Neural cell (in vitro differentiated cells): ENCODE results near the gene TMEM121. TPM values are rescaled to one million over a fixed set of nuclear protein-coding genes. Genes with fewer than 3 reads are reported as not detected.
"Not testable (repeated sequence)": the region's sequence is repeated elsewhere in the genome, so short reads cannot be mapped to it uniquely, and the experiment has no call there.

ENCODE experiments used
- H2AFZ ChIP-seq: fragments of 200-600, 300-800 bp; sonication (generic), shearing (Covaris generic); 2 replicates; pipeline ENCODE4 v1.6.0; 2014; ENCODE audit warnings: low read depth, mild to moderate bottlenecking, antibody characterized with exemption, low read length, moderate library complexity
- H3F3A ChIP-seq: fragments of 200-600 bp; shearing (Covaris generic); 2 replicates; pipeline ENCODE4 v1.6.1; 2016; ENCODE audit warnings: mild to moderate bottlenecking, moderate library complexity, mixed read lengths, antibody characterized with exemption, low read length; ENCODE audit not compliant: insufficient read depth, poor library complexity, severe bottlenecking
- H3K27ac ChIP-seq: fragments of 200-600, 300-800 bp; sonication (generic), shearing (Covaris generic); 2 replicates; pipeline ENCODE4 v1.5.1; 2014; ENCODE audit warnings: mild to moderate bottlenecking, low read length, moderate library complexity
- H3K27me3 ChIP-seq: fragments of 300-800, 200-600 bp; sonication (generic), shearing (Covaris generic); 2 replicates; pipeline ENCODE4 v1.6.0; 2014; ENCODE audit warnings: mild to moderate bottlenecking, low read depth, low read length, moderate library complexity; ENCODE audit not compliant: insufficient read depth
- H3K36me3 ChIP-seq: fragments of 300-800, 200-600 bp; sonication (generic), shearing (Covaris generic); 2 replicates; pipeline ENCODE4 v1.5.1; 2014; ENCODE audit warnings: mild to moderate bottlenecking, antibody characterized with exemption, low read length, moderate library complexity; ENCODE audit not compliant: insufficient read depth
- H3K4me2 ChIP-seq: fragments of 300-800, 200-600 bp; sonication (generic), shearing (Covaris generic); 2 replicates; pipeline ENCODE4 v1.6.0; 2014; ENCODE audit warnings: mild to moderate bottlenecking, low read length
- H3K4me3 ChIP-seq: fragments of 300-800, 200-600 bp; sonication (generic), shearing (Covaris generic); 2 replicates; pipeline ENCODE4 v1.5.1; 2014; ENCODE audit warnings: mild to moderate bottlenecking, low read length, moderate library complexity
- H3K79me2 ChIP-seq: fragments of 200-600 bp; shearing (Covaris generic); replicated peaks from 2 replicates; pipeline ENCODE4 v1.6.0; 2014; ENCODE audit warnings: mild to moderate bottlenecking, low read length, moderate library complexity; ENCODE audit not compliant: insufficient read depth
- H3K9ac ChIP-seq: fragments of 300-800, 200-600 bp; sonication (generic), shearing (Covaris generic); 2 replicates; pipeline ENCODE4 v1.6.1; 2016; ENCODE audit warnings: mild to moderate bottlenecking, low read length, mixed read lengths
- H3K9me2 ChIP-seq: fragments of 200-600 bp; shearing (Covaris generic); 2 replicates; pipeline ENCODE4 v1.6.1; 2016; ENCODE audit warnings: mild to moderate bottlenecking, low read length, mixed read lengths; ENCODE audit not compliant: insufficient read depth
- H3K9me3 ChIP-seq: fragments of 200-600, 300-800 bp; sonication (generic), shearing (Covaris generic); 2 replicates; pipeline ENCODE4 v1.6.1; 2016; ENCODE audit warnings: mild to moderate bottlenecking, mixed run types, low read length, moderate library complexity, mixed read lengths
- H4K20me1 ChIP-seq: fragments of 200-600 bp; shearing (Covaris generic); 2 replicates; pipeline ENCODE4 v1.6.1; 2016; ENCODE audit warnings: mild to moderate bottlenecking, mixed run types; ENCODE audit not compliant: insufficient read depth
- CTCF ChIP-seq: fragments of 450-650 bp; IDR thresholded peaks from 2 replicates; pipeline ENCODE4 v1.5.1; 2014; ENCODE audit warnings: antibody characterized with exemption, mild to moderate bottlenecking, moderate library complexity; ENCODE audit not compliant: poor library complexity, severe bottlenecking
- EP300 ChIP-seq: fragments of 450-650 bp; conservative IDR thresholded peaks from 2 replicates; pipeline ENCODE4 v1.6.1; 2014; ENCODE audit warnings: antibody characterized with exemption, mild to moderate bottlenecking, moderate library complexity; ENCODE audit not compliant: poor library complexity, severe bottlenecking
- EZH2 ChIP-seq: fragments of 200-600, 300-800 bp; shearing (Covaris generic), sonication (generic); IDR thresholded peaks from 2 replicates; pipeline ENCODE4 v1.6.1; 2014; ENCODE audit warnings: antibody characterized with exemption, low read length, borderline replicate concordance, mild to moderate bottlenecking; ENCODE audit not compliant: insufficient read depth, poor library complexity, severe bottlenecking
- MXI1 ChIP-seq: fragments of 450-650 bp; conservative IDR thresholded peaks from 2 replicates; pipeline ENCODE4 v1.6.1; 2014; ENCODE audit warnings: antibody characterized with exemption, mild to moderate bottlenecking; ENCODE audit not compliant: poor library complexity, severe bottlenecking
- POLR2AphosphoS5 ChIP-seq: IDR thresholded peaks from 2 replicates; pipeline ENCODE4 v1.6.1; 2012
- RAD21 ChIP-seq: fragments of 450-650 bp; conservative IDR thresholded peaks from 2 replicates; pipeline ENCODE4 v1.6.1; 2014; ENCODE audit warnings: antibody characterized with exemption, mild to moderate bottlenecking, moderate library complexity
- REST ChIP-seq: IDR thresholded peaks from 2 replicates; pipeline ENCODE4 v1.6.1; 2012; ENCODE audit warnings: borderline replicate concordance
- SMC3 ChIP-seq: fragments of 450-650 bp; conservative IDR thresholded peaks from 2 replicates; pipeline ENCODE4 v1.6.1; 2014; ENCODE audit warnings: antibody characterized with exemption, mild to moderate bottlenecking, moderate library complexity; ENCODE audit not compliant: poor library complexity
- TAF1 ChIP-seq: IDR thresholded peaks from 2 replicates; pipeline ENCODE4 v1.6.1; 2012; ENCODE audit warnings: low read depth
- polyA plus RNA-seq: library from polyadenylated mRNA; depleted of rRNA; stranded (reverse); fragments of >200 nt; gene quantifications from 2 replicates; pipeline ENCODE4 v1.2.3, GENCODE V29; 2014

TMEM121 gene
- polyA plus RNA-seq, 1 donor from 2014 or later = 19.5 TPM

- no peaks in the 10 kb centered on the region for H3K9me2 ChIP-seq
- no peak overlapping the region for H3K4me2 ChIP-seq
- no peak overlapping the region for H2AFZ ChIP-seq
- H3K27me3 ChIP-seq = no peaks in the 10 kb centered on the region
- H3F3A ChIP-seq = no peaks in the 10 kb centered on the region
- no peak overlapping the region for H3K9ac ChIP-seq
- H3K4me3 ChIP-seq = no peak overlapping the region
- no peaks in the 10 kb centered on the region for H3K36me3 ChIP-seq
- no peak for TF ChIP-seq TAF1
- no peak for TF ChIP-seq RAD21
- TF ChIP-seq POLR2AphosphoS5 = no peak
- TF ChIP-seq MXI1 = no peak
- TF ChIP-seq CTCF = no peak
- TF ChIP-seq EP300 = no peak
- TF ChIP-seq REST = no peak
- TF ChIP-seq EZH2 = no peak
- no peak for TF ChIP-seq SMC3
- no peak overlapping the region for H3K27ac ChIP-seq
- no peaks in the 10 kb centered on the region for H3K79me2 ChIP-seq
- H3K9me3 ChIP-seq = no peaks in the 10 kb centered on the region
- H4K20me1 ChIP-seq = no peaks in the 10 kb centered on the region
These were observed 15.0 kb downstream of the TMEM121 start for GRCh38 chr14:105541218-105541875.

GRCh38 chr14:105545676-105546075 is 19.3 kb downstream of the TMEM121 start:
- H3K9me3 ChIP-seq, H3K9ac ChIP-seq, H3K36me3 ChIP-seq, H3K79me2 ChIP-seq, H4K20me1 ChIP-seq, H3K4me2 ChIP-seq, H3K9me2 ChIP-seq, H2AFZ ChIP-seq, H3F3A ChIP-seq, H3K27me3 ChIP-seq, H3K27ac ChIP-seq, H3K4me3 ChIP-seq: not testable (repeated sequence)

- H2AFZ ChIP-seq = not testable (repeated sequence)
These were observed 20.0 kb downstream of the TMEM121 start for GRCh38 chr14:105546410-105546809.

GRCh38 chr14:105547072-105547471 is 20.7 kb downstream of the TMEM121 start:
- H3F3A ChIP-seq, H3K9ac ChIP-seq, H3K36me3 ChIP-seq, H4K20me1 ChIP-seq, H2AFZ ChIP-seq, H3K9me3 ChIP-seq, H3K27me3 ChIP-seq, H3K27ac ChIP-seq, H3K4me2 ChIP-seq, H3K4me3 ChIP-seq, H3K9me2 ChIP-seq, H3K79me2 ChIP-seq: not testable (repeated sequence)

More at GRCh38 chr14:105546410-105546809, 20.0 kb downstream of the TMEM121 start:
- H3K36me3 ChIP-seq, H3F3A ChIP-seq, H3K27ac ChIP-seq, H3K9ac ChIP-seq, H4K20me1 ChIP-seq, H3K79me2 ChIP-seq, H3K9me2 ChIP-seq, H3K9me3 ChIP-seq, H3K4me3 ChIP-seq, H3K27me3 ChIP-seq, H3K4me2 ChIP-seq: not testable (repeated sequence)
